ENCODE results near the gene NKPD1.

The NKPD1 gene

DNA sequence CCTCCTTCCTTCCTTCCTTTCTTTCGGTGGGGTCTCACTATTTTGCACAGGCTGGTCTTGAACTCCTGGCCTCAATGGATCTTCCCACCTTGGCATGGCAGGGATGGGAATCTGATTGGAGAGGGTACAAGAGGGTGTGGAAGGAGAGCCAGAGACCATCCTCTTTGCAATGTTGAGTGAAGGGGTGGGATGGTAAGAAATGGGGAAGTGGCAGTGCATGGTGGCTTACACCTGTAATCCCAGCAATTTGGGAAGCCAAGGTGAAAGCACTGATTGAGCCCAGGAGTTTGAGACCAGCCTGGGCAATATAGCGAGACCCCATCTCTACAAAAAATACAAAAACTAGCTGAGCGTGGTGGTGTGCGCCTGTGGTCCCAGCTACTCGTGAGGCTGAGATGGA is 23.3 kb upstream of the NKPD1 start:
- H3K4me3 Mint-ChIP-seq, result no peak overlapping the region
- H3K9me3 Mint-ChIP-seq, result no peaks in the 10 kb centered on the region
- H3K4me1 Mint-ChIP-seq, result peaks cover 15% of the 10 kb centered on the region
- H3K36me3 Mint-ChIP-seq (ENCODE audit: low read depth), result peaks cover 8% of the 10 kb centered on the region
- no peak for DNase-seq
- TF ChIP-seq, protein P1, sequence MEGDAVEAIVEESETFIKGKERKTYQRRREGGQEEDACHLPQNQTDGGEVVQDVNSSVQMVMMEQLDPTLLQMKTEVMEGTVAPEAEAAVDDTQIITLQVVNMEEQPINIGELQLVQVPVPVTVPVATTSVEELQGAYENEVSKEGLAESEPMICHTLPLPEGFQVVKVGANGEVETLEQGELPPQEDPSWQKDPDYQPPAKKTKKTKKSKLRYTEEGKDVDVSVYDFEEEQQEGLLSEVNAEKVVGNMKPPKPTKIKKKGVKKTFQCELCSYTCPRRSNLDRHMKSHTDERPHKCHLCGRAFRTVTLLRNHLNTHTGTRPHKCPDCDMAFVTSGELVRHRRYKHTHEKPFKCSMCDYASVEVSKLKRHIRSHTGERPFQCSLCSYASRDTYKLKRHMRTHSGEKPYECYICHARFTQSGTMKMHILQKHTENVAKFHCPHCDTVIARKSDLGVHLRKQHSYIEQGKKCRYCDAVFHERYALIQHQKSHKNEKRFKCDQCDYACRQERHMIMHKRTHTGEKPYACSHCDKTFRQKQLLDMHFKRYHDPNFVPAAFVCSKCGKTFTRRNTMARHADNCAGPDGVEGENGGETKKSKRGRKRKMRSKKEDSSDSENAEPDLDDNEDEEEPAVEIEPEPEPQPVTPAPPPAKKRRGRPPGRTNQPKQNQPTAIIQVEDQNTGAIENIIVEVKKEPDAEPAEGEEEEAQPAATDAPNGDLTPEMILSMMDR (IDR thresholded peaks at IDR 0.05), result no peak
- H3K27ac Mint-ChIP-seq, result no peak overlapping the region
- H3K27me3 Mint-ChIP-seq (ENCODE audit: low read depth, poor library complexity), result peaks cover 35% of the 10 kb centered on the region

DNA sequence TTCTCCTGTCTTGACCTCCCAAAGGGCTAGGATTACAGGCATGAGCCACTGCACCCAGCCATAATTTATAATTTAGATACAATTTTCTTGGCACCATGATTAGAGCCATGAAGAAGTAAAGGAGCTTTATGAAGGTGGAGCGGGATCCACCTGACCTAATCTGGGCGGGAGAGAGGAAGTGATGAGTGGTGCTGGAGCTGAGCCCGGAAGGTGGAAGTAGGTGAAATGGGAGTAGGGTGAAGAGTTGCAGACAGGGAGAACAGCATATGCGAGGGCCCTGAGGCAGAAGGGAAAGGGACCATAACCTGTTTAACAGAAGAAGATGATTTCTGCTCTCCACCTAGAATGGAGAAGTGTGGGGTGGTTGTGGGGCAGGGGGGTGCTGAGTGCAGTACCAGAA is 22.0 kb upstream of the NKPD1 start:
- peaks cover 35% of the 10 kb centered on the region for H3K27me3 Mint-ChIP-seq (ENCODE audit: low read depth, poor library complexity)
- no peak for DNase-seq
- H3K4me3 Mint-ChIP-seq, result no peak overlapping the region
- peaks cover 21% of the 10 kb centered on the region for H3K4me1 Mint-ChIP-seq
- H3K36me3 Mint-ChIP-seq (ENCODE audit: low read depth), result peaks cover 8% of the 10 kb centered on the region
- no peak overlapping the region for H3K27ac Mint-ChIP-seq
- H3K9me3 Mint-ChIP-seq, result no peaks in the 10 kb centered on the region
- TF ChIP-seq, protein P1 (IDR thresholded peaks at IDR 0.05), result no peak

DNA sequence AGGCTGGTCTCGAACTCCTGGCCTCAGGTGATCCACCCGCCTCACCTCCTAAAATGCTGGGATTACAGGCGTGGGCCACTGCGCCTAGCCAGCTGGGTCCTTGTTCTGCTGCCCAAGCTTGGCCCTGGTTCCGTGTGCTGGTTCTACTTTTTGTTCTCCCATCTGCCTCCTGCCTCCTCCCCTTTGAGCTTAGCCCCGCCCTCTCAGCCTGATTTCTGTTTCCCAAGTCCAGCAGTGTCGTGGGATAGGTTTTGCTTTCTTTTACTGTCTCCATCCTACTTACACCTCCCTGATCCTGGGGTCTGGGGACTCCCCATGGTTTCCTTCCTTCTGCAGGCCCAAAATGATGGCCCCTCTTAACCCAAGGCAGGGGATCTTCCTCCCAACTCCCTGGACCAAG is 20.2 kb upstream of the NKPD1 start:
- H3K27ac Mint-ChIP-seq, result no peak overlapping the region
- TF ChIP-seq, protein P1 (IDR thresholded peaks at IDR 0.05), result no peak
- H3K4me3 Mint-ChIP-seq, result peak overlapping the region; percentile 83
- peaks cover 25% of the 10 kb centered on the region for H3K27me3 Mint-ChIP-seq (ENCODE audit: low read depth, poor library complexity)
- no peaks in the 10 kb centered on the region for H3K9me3 Mint-ChIP-seq
- H3K36me3 Mint-ChIP-seq (ENCODE audit: low read depth), result peaks cover 8% of the 10 kb centered on the region
- peaks cover 26% of the 10 kb centered on the region for H3K4me1 Mint-ChIP-seq
- no peak for DNase-seq

GRCh38 chr19:45179892-45180370 is 19.1 kb upstream of the NKPD1 start:
- TF ChIP-seq, protein P1 (IDR thresholded peaks at IDR 0.05), result no peak
- H3K9me3 Mint-ChIP-seq, result no peaks in the 10 kb centered on the region
- peaks cover 8% of the 10 kb centered on the region for H3K36me3 Mint-ChIP-seq (ENCODE audit: low read depth)
- peaks cover 18% of the 10 kb centered on the region for H3K27me3 Mint-ChIP-seq (ENCODE audit: low read depth, poor library complexity)
- peak overlapping the region; percentile 83 for H3K4me3 Mint-ChIP-seq
- no peak overlapping the region for H3K27ac Mint-ChIP-seq
- no peak for DNase-seq
- peaks cover 35% of the 10 kb centered on the region for H3K4me1 Mint-ChIP-seq

- peak; percentile 61 for DNase-seq
- peak overlapping the region; percentile 94 for H3K4me3 Mint-ChIP-seq
- peaks cover 36% of the 10 kb centered on the region for H3K4me1 Mint-ChIP-seq
- H3K36me3 Mint-ChIP-seq (ENCODE audit: low read depth), result peaks cover 8% of the 10 kb centered on the region
- no peaks in the 10 kb centered on the region for H3K9me3 Mint-ChIP-seq
- H3K27ac Mint-ChIP-seq, result no peak overlapping the region
- TF ChIP-seq, protein P1 (IDR thresholded peaks at IDR 0.05), result no peak
- H3K27me3 Mint-ChIP-seq (ENCODE audit: low read depth, poor library complexity), result peaks cover 18% of the 10 kb centered on the region
Observed at GRCh38 chr19:45179072-45179891, 18.5 kb upstream of the NKPD1 start.

Measured in nephron progenitor cell (in vitro differentiated cells).